GM12873 (cell line): ENCODE data around the gene PALD1.

Experiments used
- TF ChIP-seq, protein P1 (sequence below): IDR thresholded peaks from 2 replicates; pipeline ENCODE4 v1.5.1; 2012; ENCODE audit warnings: low read depth, mild to moderate bottlenecking, moderate library complexity, low read length, control low read depth; ENCODE audit not compliant: insufficient read depth; ENCODE audit errors: missing control alignments

PALD1 gene

DNA sequence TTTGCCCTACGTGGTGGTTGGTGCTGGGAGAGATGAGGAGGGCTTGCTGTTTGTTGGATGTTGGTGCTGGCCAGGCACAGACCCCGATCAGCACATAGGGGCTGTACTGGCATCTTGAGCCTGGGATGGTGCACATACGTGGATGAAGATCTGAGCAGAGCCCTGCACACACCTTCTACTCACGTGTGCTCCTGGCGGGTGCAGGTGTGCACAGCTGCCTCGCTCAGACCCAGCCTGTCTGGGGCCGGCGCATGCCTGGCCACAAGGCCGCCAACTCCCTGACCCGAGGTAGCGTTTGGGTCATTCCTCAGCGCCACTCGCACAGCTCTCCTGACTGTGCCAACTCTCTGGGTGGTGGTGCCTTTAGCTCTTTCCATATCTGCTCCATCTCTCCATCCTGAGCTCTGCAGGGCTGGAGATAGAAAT, 18.6 kb downstream of the PALD1 start:
- TF ChIP-seq, protein P1, sequence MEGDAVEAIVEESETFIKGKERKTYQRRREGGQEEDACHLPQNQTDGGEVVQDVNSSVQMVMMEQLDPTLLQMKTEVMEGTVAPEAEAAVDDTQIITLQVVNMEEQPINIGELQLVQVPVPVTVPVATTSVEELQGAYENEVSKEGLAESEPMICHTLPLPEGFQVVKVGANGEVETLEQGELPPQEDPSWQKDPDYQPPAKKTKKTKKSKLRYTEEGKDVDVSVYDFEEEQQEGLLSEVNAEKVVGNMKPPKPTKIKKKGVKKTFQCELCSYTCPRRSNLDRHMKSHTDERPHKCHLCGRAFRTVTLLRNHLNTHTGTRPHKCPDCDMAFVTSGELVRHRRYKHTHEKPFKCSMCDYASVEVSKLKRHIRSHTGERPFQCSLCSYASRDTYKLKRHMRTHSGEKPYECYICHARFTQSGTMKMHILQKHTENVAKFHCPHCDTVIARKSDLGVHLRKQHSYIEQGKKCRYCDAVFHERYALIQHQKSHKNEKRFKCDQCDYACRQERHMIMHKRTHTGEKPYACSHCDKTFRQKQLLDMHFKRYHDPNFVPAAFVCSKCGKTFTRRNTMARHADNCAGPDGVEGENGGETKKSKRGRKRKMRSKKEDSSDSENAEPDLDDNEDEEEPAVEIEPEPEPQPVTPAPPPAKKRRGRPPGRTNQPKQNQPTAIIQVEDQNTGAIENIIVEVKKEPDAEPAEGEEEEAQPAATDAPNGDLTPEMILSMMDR, result no peak

DNA sequence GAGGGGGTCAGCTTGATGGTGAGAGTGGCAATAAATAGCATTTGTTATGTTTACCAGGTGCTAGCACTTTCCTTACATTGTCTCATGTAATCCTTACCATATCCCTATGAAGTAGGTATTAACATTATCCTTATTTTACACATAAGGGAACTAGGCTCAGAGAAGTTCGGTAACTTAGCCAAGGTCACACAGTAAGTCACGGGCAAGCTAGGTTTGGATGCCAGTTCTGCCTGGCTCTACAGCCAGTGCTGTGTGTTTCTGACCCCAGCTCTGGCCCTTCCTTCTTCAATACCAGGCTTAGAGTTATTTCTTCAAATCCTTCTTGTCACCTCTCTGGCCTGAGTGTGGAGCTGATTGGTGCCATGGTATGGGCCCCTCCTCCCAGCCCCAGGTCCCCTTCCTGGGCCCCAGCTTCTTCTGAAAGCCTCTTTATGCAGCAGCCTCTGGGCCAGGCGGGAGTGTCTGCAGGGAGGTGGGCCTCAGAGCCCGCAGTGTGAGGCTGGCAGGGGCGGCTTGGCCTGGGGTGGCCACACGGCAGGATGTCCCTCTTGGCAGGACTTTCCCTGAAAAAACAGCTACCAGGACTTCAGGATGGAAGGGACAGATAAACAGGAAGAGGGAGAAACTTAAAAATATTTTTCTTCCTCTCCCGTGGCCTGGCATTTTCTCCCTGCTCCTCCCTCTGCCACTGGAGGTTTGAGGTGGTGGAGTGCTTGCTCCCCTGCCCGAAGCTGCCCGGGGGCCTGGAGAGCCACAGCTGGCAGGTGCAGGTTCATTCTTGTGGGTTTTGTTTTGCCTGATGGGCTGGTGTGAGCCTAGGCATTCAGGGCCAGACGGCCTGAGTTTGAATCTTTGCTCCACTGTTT, 20.6 kb downstream of the PALD1 start:
- TF ChIP-seq, protein P1, result no peak

DNA sequence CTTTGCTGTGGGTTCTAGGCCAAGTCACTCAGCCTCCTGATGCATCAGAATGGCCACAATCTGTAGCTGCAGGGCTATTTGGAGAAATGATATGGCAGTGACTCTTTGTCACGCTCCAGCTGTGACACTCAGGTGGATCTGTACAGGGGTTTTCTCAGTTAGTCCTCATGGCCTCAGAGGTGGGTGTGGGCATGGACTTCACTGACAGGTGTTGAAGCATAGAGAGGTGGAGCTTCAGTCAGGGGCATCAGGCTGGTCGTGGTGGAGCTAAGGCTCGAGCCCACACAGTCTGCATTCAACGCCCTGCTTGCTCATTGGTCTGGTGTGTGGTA, 21.2 kb downstream of the PALD1 start:
- TF ChIP-seq, protein P1, result no peak

DNA sequence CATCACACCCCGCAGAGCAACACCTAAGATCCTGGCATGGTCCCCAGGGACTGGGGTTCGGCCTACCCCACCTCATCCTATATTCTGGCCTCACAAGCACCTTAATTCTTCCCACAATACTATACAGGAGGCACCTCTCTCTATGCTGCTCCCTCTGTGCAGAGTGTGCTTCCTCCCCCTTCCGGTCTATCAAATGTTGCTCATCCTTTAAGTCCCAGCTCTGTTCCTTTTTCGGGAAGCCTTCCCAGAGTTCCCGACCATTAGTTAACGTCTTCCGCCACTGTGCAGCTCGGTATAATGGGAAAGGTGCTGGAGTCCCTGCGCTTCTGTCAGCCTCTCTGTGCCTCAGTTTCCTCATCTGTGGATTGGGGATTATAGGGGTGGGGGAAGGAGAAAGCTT, 21.8 kb downstream of the PALD1 start:
- TF ChIP-seq, protein P1, result no peak

DNA sequence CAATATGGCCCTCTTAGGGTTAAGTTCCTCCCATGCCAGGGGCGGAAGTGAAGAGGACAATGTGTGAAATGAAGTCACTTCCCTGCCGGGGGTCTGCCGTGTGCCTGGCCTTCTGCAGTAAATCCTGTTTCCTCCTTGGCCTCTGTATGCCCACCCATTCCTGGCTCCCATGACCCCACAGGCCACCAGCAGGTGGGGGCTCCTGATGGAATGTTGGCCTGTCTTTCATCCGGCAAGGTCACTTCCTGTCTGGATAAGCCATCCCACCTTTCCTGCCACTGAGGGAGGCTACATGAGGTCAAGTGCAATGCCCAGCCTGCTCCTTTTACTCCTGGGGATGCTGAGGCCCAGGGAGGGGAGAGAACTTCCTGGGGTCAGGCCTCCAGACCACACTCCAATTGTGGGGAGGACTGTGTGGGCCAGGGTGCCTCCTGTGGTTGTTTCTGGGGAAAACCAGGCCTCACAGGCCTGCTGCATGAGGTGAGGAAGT, 22.3 kb downstream of the PALD1 start:
- TF ChIP-seq, protein P1, result no peak

DNA sequence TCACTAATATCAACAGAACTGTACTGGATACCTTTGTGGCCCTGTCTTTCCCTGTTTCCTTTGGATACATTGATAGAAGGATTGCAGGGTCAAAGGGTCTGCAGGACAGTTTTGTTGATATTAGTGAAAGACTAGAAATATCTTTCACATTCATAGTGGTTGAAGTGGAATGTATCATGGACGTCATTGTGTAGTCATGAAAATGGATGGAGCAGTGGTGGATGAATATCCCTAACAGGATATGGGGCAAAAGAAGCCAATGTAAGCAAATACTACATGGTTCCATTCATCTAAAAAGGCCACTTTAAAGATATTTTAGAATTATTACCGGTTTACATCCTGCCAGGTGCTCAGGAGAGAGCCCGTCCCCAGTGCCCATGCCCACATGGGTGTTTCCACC, 23.8 kb downstream of the PALD1 start:
- TF ChIP-seq, protein P1, result no peak

DNA sequence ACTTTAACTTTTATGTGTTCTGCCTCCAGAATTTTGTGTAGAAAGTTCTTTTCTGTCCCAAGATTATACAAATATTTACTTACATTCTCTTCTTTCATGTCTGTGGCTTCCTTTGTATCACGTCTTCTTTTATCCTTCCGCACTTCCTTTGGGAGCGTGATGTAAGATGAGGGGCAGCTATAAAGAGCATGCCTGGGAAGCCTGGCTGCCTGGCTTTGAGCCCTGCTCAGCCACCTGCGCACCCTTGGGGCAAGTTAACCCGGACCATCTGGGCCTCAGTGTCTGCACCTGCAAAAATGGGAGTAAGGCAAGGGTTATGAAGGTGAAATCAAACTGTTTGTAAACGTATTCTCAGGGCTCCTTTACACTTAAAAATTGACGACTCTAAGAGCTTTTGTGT, 25.2 kb downstream of the PALD1 start:
- TF ChIP-seq, protein P1, result no peak
